GM18519 (cell line): Measurements from ENCODE around the gene FAM117A.
"Not testable (repeated sequence)": the region's sequence is repeated elsewhere in the genome, so short reads cannot be mapped to it uniquely, and the experiment has no call there.

ENCODE experiments used
- ATAC-seq: cut with Tn5 transposase; IDR thresholded peaks from one replicate; pipeline ENCODE4 v1.9.1; 2021; ENCODE audit warnings: mild to moderate bottlenecking, moderate library complexity; ENCODE audit not compliant: unreplicated experiment, low FRiP score

FAM117A gene

GRCh38 chr17:49764559-49765180, 739 bp upstream of the FAM117A start:
- ATAC-seq = no peak

GRCh38 chr17:49762151-49762941, 1.6 kb downstream of the FAM117A start:
- ATAC-seq = no peak

- no peak for ATAC-seq
Measured at GRCh38 chr17:49760932-49761558, 2.9 kb downstream of the FAM117A start.

- no peak for ATAC-seq
Measured at GRCh38 chr17:49760296-49760695, 3.6 kb downstream of the FAM117A start.

- ATAC-seq = no peak
Measured at GRCh38 chr17:49759203-49759602, 4.7 kb downstream of the FAM117A start.

GRCh38 chr17:49758464-49759010, 5.4 kb downstream of the FAM117A start:
- ATAC-seq = not testable (repeated sequence)

GRCh38 chr17:49757151-49757777, 6.7 kb downstream of the FAM117A start:
- ATAC-seq = no peak

GRCh38 chr17:49756323-49757150, 7.4 kb downstream of the FAM117A start:
- ATAC-seq = no peak

GRCh38 chr17:49755663-49756283, 8.2 kb downstream of the FAM117A start:
- no peak for ATAC-seq

GRCh38 chr17:49753959-49754391, 10.0 kb downstream of the FAM117A start:
- ATAC-seq = no peak

- ATAC-seq = no peak
Measured at GRCh38 chr17:49752508-49752907, 11.4 kb downstream of the FAM117A start.

GRCh38 chr17:49749730-49750129, 14.2 kb downstream of the FAM117A start:
- ATAC-seq = no peak

- ATAC-seq = peak; percentile 50
Measured at GRCh38 chr17:49748791-49749190, 15.1 kb downstream of the FAM117A start.

- ATAC-seq = no peak
Measured at GRCh38 chr17:49748223-49748622, 15.7 kb downstream of the FAM117A start.

GRCh38 chr17:49747632-49748031, 16.3 kb downstream of the FAM117A start:
- ATAC-seq = no peak

GRCh38 chr17:49746791-49747490, 17.0 kb downstream of the FAM117A start:
- peak; percentile 43 for ATAC-seq

- ATAC-seq = no peak
Measured at GRCh38 chr17:49745175-49746139, 18.5 kb downstream of the FAM117A start.

- no peak for ATAC-seq
Measured at GRCh38 chr17:49742166-49742638, 21.7 kb downstream of the FAM117A start.
